ENCODE data around the gene TPST1. TPM values are rescaled to one million over a fixed set of nuclear protein-coding genes. Genes with fewer than 3 reads are reported as not detected.
"Not testable (repeated sequence)": the region's sequence is repeated elsewhere in the genome, so short reads cannot be mapped to it uniquely, and the experiment has no call there.

TPST1 gene
- total RNA-seq, 2 donors from 2014 or later, result 9.0 to 9.3 TPM

DNA sequence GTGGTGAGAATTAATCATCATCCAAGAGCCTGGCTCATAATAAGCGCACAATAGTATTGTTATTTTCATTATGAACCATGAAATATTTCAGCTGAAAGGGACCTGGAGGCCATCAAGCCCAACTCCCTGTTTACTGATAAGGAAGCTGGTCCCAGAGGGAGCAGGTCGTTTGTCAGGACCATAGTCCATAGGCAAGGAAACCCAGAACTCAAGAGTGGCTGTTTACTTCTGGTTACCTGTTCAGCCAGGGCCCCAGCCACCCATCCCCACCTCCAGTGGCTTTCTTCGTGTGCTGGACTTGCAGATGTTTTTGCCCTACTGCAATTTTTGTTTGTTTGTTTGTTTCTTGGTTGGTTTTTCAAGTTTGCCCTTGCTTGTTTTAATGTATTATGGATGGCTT lies 152.0 kb downstream of the TPST1 start:
- Histone ChIP-seq H3K27ac (no peak overlapping the region), H3K4me3 (no peak overlapping the region), H3K36me3 (no peaks in the 10 kb centered on the region), H3K4me1 (peaks cover 0 to 5% of the 10 kb centered on the region in 2 donors), H3K27me3 (no peaks in the 10 kb centered on the region), H3K9me3 (no peaks in the 10 kb centered on the region)
- no peak for DNase-seq (ENCODE audit: low spot score)
- TF ChIP-seq, protein P1, sequence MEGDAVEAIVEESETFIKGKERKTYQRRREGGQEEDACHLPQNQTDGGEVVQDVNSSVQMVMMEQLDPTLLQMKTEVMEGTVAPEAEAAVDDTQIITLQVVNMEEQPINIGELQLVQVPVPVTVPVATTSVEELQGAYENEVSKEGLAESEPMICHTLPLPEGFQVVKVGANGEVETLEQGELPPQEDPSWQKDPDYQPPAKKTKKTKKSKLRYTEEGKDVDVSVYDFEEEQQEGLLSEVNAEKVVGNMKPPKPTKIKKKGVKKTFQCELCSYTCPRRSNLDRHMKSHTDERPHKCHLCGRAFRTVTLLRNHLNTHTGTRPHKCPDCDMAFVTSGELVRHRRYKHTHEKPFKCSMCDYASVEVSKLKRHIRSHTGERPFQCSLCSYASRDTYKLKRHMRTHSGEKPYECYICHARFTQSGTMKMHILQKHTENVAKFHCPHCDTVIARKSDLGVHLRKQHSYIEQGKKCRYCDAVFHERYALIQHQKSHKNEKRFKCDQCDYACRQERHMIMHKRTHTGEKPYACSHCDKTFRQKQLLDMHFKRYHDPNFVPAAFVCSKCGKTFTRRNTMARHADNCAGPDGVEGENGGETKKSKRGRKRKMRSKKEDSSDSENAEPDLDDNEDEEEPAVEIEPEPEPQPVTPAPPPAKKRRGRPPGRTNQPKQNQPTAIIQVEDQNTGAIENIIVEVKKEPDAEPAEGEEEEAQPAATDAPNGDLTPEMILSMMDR (IDR thresholded peaks at IDR 0.05), result no peak

DNA sequence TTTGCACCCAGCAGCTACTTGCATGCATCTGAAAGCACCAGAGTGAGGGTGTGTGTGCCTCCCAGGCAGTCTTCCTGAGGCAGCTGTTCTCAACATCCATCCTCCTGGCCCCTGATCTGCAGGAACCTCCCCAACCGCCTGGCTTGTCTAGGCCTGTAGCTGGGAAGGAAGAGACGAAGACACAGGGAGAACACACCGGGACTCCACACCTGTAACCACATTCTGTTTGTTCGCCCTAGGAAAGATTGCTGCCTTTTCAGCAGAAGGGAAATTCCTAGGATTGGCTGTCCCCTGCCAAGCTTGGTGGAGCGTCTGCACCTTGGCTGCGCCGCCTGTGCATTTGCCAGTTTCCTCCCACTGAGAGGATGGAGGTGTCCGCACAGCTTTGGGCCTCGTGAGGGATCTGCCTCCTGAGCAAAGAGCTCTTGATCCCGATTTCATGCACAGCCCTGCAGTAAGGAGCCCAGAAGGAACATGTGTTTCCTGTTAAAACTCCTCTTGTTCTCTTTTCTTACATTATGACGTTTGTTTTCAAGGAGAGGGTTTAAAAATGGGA lies 154.6 kb downstream of the TPST1 start:
- no peaks in the 10 kb centered on the region for H3K9me3 ChIP-seq
- no peak overlapping the region for H3K27ac ChIP-seq
- no peaks in the 10 kb centered on the region for H3K36me3 ChIP-seq
- TF ChIP-seq, protein P1 (IDR thresholded peaks at IDR 0.05), result no peak
- no peaks in the 10 kb centered on the region for H3K27me3 ChIP-seq
- H3K4me3 ChIP-seq, result no peak overlapping the region
- DNase-seq (ENCODE audit: low spot score), result no peak
- no peaks in the 10 kb centered on the region for H3K4me1 ChIP-seq

DNA sequence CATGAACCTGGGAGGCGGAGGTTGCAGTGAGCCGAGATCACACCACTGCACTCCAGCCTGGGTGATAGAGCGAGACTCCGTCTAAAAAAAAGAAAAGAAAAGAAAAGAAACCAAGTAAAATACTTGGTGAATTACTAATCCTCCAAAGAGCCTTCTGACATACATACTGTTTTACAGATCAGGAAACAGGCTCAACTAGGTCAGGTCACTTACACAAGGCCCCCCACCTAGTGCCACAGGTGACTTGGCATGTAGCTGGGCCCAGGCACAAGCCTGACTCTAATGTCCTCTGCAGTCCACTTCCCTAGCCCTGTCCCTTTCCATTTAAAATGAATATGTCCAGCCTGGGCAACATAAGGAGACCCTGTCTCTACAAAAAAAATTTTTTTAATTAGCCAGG lies 157.0 kb downstream of the TPST1 start:
- no peak for DNase-seq (ENCODE audit: low spot score)
- no peak overlapping the region for H3K4me3 ChIP-seq
- H3K27ac ChIP-seq, result no peak overlapping the region
- no peaks in the 10 kb centered on the region for H3K9me3 ChIP-seq
- no peaks in the 10 kb centered on the region for H3K4me1 ChIP-seq
- no peaks in the 10 kb centered on the region for H3K27me3 ChIP-seq
- TF ChIP-seq, protein P1 (IDR thresholded peaks at IDR 0.05), result no peak
- H3K36me3 ChIP-seq, result no peaks in the 10 kb centered on the region

DNA sequence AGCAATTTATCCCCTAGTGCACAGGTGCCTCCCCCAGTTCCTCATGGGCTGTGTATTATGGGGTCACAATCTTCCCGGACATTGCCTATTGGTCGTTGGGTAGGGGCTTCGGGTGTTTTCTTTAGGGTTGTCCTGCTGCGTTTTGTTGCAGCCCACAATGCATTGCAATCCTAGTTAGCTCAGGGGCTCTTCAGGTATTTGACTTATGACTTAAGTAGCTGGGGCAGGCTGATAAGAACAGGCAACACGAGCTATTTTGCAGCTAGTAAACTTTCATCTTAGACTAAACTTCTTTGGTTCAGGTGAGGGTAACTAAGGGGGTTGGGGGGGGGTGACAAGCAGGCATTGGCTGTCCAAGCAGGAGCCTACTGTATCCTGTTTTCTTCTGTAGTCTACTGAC lies 158.5 kb downstream of the TPST1 start:
- Histone ChIP-seq H3K27ac (no peak overlapping the region), H3K4me3 (no peak overlapping the region), H3K9me3 (no peaks in the 10 kb centered on the region), H3K4me1 (no peaks in the 10 kb centered on the region), H3K27me3 (no peaks in the 10 kb centered on the region), H3K36me3 (no peaks in the 10 kb centered on the region)
- TF ChIP-seq, protein P1 (IDR thresholded peaks at IDR 0.05), result no peak
- no peak for DNase-seq (ENCODE audit: low spot score)

DNA sequence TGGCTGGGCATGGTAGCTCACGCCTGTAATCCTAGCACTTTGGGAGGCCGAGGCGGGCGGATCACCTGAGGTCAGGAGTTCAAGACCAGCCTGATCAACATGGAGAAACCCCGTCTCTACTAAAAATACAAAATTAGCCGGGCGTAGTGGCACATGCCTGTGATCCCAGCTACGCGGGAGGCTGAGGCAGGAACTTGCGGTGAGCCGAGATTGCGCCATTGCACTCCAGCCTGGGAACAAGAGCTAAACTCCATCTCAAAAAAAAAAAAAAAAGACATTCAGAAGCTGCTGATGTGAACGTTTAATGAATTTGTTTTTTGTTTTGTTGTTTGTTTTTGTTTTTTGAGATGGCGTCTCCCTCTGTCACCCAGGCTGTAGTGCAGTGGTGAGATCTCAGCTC lies 159.9 kb downstream of the TPST1 start:
- not testable (repeated sequence) for H3K4me3 ChIP-seq; DNase-seq (ENCODE audit: low spot score); H3K27ac ChIP-seq; H3K4me1 ChIP-seq; H3K36me3 ChIP-seq; H3K27me3 ChIP-seq; H3K9me3 ChIP-seq

DNA sequence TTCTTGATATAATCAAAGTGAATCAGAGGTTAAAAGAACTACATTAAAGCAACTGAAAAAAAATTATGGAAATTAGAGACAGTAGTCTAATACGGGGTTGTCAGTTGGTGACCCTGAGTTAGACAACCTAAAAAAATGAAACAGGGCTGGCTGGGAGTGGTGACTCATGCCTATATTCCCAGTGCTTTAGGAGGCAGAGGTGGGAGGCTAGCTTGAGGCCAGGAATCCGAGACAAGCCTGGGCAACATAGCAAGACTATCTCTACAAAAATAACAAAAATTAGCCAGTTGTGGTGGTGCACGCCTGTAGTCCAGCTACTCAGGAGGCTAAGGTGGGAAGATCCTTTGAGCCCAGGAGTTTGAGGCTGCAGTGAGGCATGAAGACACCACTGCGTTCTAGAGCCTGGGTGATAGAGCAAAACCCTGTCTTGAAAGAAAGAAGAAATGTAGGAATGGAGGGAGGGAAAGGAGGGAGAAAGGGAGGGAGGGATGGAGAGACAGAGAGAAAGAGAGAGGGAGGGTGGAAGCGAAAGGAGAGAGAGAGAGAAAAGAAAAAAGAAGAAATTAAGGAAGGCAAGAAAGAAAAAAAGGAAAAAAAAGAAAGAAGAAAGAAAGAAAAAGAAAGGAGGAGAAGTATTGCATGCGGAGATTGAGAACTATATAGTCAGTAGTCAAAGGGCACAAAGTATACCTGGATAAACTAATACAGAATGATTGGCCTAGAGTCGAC lies 166.1 kb downstream of the TPST1 start:
- Histone ChIP-seq H3K9me3 (no peaks in the 10 kb centered on the region), H3K27ac (no peak overlapping the region), H3K27me3 (no peaks in the 10 kb centered on the region), H3K4me1 (no peaks in the 10 kb centered on the region), H3K36me3 (no peaks in the 10 kb centered on the region), H3K4me3 (no peak overlapping the region)
- no peak for DNase-seq (ENCODE audit: low spot score)
- TF ChIP-seq, protein P1 (IDR thresholded peaks at IDR 0.05), result no peak

DNA sequence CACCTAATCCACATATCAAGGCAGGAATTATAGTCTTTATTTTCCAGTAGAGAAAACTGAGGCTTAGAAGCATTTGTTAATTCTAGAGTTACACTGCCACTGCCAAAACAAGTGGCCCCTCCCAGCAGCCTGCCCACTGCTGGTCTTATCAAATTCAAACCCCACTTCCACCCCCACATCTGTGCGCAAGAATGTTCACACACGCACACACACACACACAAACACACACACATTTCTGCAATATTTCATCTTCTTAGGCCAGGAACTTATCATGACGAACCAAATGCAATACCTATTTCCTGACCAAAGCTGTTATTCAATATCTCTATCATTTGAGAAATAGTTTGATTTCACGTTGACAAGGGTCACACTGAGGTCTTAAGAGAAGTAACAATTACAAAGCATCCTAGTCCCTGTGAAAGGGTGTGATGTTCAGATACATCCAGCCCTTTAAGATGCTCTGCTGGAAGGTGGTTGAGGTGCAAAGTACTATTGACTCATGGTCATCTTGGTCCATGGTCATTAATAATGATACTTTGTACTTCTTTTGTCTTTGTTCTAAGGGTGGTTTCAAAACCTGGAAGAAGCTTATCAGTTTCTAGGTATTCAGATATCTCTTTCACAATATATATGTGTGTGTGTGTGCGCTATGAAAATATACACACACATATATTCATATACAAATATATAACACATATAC lies 169.2 kb downstream of the TPST1 start:
- H3K9me3 ChIP-seq; DNase-seq (ENCODE audit: low spot score): not testable (repeated sequence)

More for the DNA sequence above, 169.2 kb downstream of the TPST1 start:
- not testable (repeated sequence) for H3K4me3 ChIP-seq, H3K27me3 ChIP-seq, H3K27ac ChIP-seq, H3K4me1 ChIP-seq, H3K36me3 ChIP-seq
